GM11168 (cell line): Measurements from ENCODE around the gene DEAF1.

Source experiments
- in situ Hi-C: fragments of 300-500 bp; cut with MboI; formaldehyde crosslinking; loops from one replicate; pipeline ENCODE4 v1.12.0; 2022; ENCODE audit warnings: low sequenced_read_pairs; ENCODE audit not compliant: unreplicated experiment

The DEAF1 gene

GRCh38 chr11:687751-688150 is 7.3 kb downstream of the DEAF1 start:
- in situ Hi-C loops: no loop called here

GRCh38 chr11:686451-687243 is 8.4 kb downstream of the DEAF1 start:
- in situ Hi-C loops: no loop called here

DNA sequence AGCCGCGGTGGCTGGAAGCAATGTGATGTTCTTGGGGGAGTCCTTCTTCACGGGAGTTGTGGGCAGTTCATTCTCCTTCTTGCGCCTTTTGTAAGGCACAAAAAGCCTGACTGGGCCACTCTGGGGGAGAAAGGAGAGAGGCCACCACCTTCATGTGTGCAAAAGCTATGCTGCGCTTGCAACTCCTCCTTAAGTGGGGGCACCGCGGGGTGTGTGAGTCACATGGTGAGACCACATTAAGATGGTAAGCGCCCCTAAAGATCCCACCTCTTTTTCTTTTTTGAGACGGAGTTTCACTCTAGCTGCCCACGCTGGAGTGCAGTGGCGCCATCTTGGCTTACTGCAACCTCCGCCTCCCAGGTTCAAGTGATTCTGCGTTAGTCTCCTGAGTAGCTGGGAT is 14.1 kb downstream of the DEAF1 start:
- in situ Hi-C loops: no loop called here

DNA sequence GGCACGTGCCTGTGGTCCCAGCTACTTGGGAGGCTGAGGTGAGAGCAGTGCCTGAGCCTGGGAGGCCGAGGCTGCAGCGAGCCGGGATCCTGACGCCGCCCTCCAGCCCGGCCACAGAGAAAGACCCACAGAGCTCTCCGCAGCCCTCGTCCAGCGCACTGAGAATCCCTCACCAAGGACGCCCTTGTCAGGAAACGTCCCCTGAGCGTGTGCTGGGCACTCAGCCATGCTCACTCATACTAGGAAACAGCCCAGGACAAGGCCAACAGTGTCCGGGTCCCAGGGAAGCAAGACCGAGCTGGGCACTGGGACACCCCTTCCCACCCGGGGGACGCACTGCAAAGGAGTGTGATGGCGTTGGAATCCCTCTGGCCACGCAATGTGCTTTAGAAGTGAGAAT is 14.5 kb downstream of the DEAF1 start:
- in situ Hi-C loops: no loop called here

DNA sequence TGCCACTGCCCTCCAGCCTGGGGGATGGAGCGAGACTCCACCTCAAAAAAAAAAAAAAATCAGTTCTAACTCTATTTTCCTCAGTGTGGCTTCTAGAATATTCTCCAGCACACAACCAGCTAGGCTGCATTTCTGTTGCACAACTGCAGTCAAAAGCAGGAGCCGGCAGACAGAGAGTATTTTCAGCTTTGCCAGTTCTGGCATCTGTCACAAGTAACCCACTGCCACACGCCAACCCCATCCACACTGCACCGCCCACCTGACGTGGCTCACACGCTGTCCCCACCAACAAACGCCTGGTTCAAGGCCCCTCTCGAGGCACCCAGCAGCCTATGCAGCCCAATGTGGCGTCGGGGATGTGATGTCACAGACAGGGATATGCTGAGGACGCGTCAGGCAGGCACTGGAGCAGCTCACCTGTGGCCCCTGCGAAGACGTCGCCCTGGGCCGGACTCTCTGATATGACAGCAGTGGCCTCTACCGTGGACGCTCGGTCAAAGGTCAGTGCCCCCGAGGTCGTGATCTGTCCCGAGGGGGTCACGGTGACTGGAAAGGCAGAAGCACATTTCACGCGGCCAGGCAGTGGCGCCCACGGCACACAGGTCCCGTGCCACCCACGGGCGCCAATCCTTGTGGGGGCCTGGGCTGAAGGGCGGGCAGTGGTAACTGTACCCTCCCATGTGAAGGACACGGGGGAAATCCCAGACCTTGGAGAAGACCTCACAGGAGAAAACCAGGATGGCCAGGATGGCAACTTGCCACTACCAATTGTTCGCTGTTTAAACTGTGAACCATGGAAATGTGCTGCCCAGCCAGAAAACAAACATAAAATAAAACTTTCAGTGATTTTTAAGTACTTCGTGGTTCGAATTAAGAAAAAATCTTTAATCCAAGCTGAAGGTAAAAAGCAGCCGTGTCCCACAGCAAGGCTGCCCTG is 15.5 kb downstream of the DEAF1 start:
- in situ Hi-C loops: no loop called here

GRCh38 chr11:678297-678696 is 16.7 kb downstream of the DEAF1 start:
- in situ Hi-C loops: no loop called here

GRCh38 chr11:674406-674805 is 20.6 kb downstream of the DEAF1 start:
- in situ Hi-C loops: no loop called here

- in situ Hi-C loops: no loop called here
Measured at GRCh38 chr11:673866-674265, 21.2 kb downstream of the DEAF1 start.

DNA sequence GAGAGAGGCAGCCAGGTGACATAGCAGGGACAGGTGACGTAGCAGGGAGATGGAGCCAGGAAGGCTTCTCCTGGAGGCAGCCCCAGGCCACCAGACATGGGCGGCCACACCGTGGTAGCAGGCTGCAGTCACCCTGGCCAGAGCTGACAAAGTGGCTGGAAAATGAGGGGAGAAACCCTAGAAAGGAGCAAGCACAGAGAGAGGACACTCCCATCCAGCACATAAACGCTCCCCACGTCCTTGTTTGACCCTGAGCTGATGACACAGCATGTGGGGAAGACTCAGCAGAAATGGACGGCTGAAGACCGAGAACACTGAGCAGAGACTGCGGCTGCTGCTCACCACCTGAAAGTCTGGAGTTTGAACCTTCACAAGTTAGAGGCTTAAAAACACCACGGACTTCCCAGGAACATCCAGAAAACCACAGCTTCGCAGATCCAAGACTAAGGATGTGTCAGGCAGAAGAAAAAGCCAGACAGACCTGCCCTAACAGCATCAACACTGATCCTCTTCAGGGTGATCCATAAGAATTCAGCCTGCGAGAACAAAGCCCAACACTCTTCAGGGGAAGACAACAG is 29.2 kb downstream of the DEAF1 start:
- in situ Hi-C loops: loop anchor here (5.0 kb wide), 1 partner anchor 63 kb away; no protein-coding TSS in a partner anchor

GRCh38 chr11:665062-665703 is 29.8 kb downstream of the DEAF1 start:
- in situ Hi-C loops: loop anchor here (5.0 kb wide), 1 partner anchor 63 kb away; no protein-coding TSS in a partner anchor

GRCh38 chr11:662689-663274 is 32.2 kb downstream of the DEAF1 start:
- in situ Hi-C loops: no loop called here

DNA sequence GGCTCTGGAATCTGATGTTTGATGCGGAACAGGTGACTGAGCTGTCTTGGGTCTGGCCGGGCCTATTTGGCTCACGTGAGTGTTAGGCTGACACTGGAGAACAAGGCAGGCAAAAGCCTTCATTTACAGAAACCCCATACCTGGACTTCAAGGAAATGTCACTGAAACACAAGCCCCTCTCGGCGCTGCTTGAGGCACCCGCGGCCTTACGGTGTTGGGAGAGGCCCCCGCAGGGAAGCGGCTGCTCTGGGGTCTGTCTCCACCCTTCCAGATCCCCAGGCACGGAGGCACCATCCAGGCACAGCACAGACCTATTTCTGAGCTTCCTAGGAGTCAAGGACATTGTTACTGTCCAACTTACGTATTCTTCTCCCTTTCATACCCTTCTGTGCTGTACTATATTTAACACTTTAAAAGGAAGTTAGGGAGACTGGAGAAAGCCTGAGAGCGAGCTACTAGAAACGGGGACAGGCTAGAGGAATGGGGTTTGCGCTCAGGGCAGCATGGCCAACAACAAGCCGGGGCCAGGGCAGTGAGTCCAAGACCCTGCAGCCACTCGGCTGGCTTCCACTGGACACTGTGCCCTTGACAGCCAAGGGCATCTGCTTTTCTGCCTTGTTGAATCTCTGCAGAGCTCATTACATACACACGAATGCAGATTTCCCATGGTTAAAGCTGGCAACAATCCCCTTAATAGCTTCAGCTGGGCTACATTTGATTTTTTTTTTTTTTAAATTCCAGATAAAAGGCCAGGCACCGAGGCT is 34.2 kb downstream of the DEAF1 start:
- in situ Hi-C loops: no loop called here

DNA sequence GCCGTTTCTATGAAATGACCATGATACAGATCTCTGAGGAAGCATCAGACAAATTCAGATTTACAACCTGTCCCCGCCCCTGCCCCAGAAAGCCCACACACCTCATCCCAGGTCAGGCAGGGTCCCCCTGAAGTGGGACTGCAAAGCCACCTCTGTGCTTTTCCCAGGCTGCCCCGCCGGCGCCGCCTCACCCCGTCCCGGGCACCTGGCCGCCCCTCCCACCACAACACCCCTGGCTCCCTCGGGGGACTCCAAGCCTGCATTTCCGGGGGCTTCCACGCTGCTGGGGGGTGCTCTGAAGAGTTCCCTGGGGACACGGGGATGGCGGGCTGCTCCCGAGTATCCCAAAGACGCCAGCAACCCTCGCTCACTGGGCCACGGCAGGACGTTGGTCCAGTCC is 34.7 kb downstream of the DEAF1 start:
- in situ Hi-C loops: no loop called here

- in situ Hi-C loops: no loop called here
Measured at GRCh38 chr11:659532-660085, 35.4 kb downstream of the DEAF1 start.

GRCh38 chr11:657691-658126 is 37.3 kb downstream of the DEAF1 start:
- in situ Hi-C loops: no loop called here

DNA sequence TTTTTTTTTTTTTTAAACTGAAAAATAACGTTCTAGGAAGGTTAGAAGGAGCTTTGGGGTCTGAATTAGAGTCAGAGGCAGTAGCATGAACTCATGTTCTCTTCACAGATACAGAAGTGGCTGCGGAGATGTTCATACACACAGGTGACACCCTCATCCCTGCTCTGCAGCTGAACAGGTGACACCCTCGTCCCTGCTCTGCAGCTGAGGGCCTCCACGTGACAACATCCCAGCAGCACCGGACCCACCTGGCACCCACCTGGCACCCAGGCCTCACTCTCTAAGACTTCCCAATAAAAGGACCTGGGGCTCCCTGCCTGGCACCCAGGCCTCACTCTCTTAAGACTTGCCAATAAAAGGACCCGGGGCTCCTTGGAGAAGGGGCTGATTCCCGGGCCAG is 38.2 kb downstream of the DEAF1 start:
- in situ Hi-C loops: no loop called here

GRCh38 chr11:656426-656825 is 38.6 kb downstream of the DEAF1 start:
- in situ Hi-C loops: no loop called here

GRCh38 chr11:655036-655726 is 39.8 kb downstream of the DEAF1 start:
- in situ Hi-C loops: no loop called here
